H1 (cell line): ENCODE measurements around the gene ZNF587B. TPM values are rescaled to one million over a fixed set of nuclear protein-coding genes. Genes with fewer than 3 reads are reported as not detected.

Experiments used
- CTCF ChIA-PET: fragments of 300-600 bp; sonication (Branson Sonifier 250); formaldehyde crosslinking; loops from one replicate; lab custom pipeline; 2021; ENCODE audit not compliant: partially characterized antibody; lab: Charles Lee
- POLR2A ChIA-PET: fragments of 300-600 bp; sonication (Branson Sonifier 250); formaldehyde crosslinking; loops from one replicate; lab custom pipeline; 2021; ENCODE audit warnings: inconsistent platforms; ENCODE audit not compliant: partially characterized antibody; lab: Charles Lee
- DNase-seq, 2 experiments: peaks; one replicate each; pipeline versions ENCODE4 v3.0.0 to v3.0.0-alpha.2; 2010 to 2022; ENCODE audit warnings: low spot score in 2 of 2, low read depth in 1 of 2, mixed read lengths in 1 of 2
- FAIRE-seq: peaks from 2 replicates; lab custom pipeline; 2011; peaks lifted over from hg19 to GRCh38; lab: Jason Lieb, UNC
- H2AFZ ChIP-seq: 2 replicates; pipeline ENCODE4 v1.8.1; 2012; ENCODE audit warnings: low read length, inconsistent platforms
- H2AK5ac ChIP-seq: 2 replicates; pipeline ENCODE4 v1.6.1; 2013; ENCODE audit warnings: low read depth, low read length
- H2BK120ac ChIP-seq: replicated peaks from 2 replicates; pipeline ENCODE3; 2013; ENCODE audit warnings: low read depth, low read length, inconsistent platforms
- H2BK12ac ChIP-seq: 2 replicates; pipeline ENCODE4 v1.6.1; 2013; ENCODE audit warnings: low read depth, low read length
- H2BK15ac ChIP-seq: 2 replicates; pipeline ENCODE4 v1.6.1; 2013; ENCODE audit warnings: low read length
- H2BK20ac ChIP-seq: 2 replicates; pipeline ENCODE4 v1.6.1; 2013; ENCODE audit warnings: low read length
- H2BK5ac ChIP-seq: 2 replicates; pipeline ENCODE4 v1.6.1; 2013; ENCODE audit warnings: low read depth, low read length
- H3K14ac ChIP-seq: 2 replicates; pipeline ENCODE4 v1.6.1; 2013; ENCODE audit warnings: inconsistent platforms; ENCODE audit not compliant: insufficient read length
- H3K18ac ChIP-seq: 2 replicates; pipeline ENCODE4 v1.6.1; 2013; ENCODE audit warnings: low read length; ENCODE audit errors: extremely low read depth
- H3K23ac ChIP-seq: 2 replicates; pipeline ENCODE4 v1.6.1; 2013; ENCODE audit warnings: inconsistent platforms; ENCODE audit not compliant: insufficient read length
- H3K23me2 ChIP-seq: 2 replicates; pipeline ENCODE4 v1.6.1; 2013; ENCODE audit warnings: low read depth, low read length
- H3K27ac ChIP-seq: 2 replicates; pipeline ENCODE4 v1.6.1; 2011; ENCODE audit warnings: low read depth, low read length, inconsistent platforms
- H3K27me3 ChIP-seq, 4 experiments: replicated peaks in 1 of 4; 1 replicate in 1 of 4; 2 replicates in 3 of 4; pipeline versions ENCODE4 v1.6.1 to v1.8.1; 2011 to 2013; ENCODE audit warnings: low read length in 3 of 4, mild to moderate bottlenecking in 3 of 4, inconsistent platforms in 2 of 4, mixed read lengths in 2 of 4, moderate library complexity in 1 of 4; ENCODE audit not compliant: control insufficient read depth in 3 of 4, insufficient read depth in 3 of 4; ENCODE audit errors: extremely low read depth in 1 of 4
- H3K36me3 ChIP-seq, 4 experiments: 2 replicates each; pipeline versions ENCODE4 v1.6.1 to v1.8.1; 2011 to 2013; ENCODE audit warnings: mild to moderate bottlenecking in 4 of 4, low read length in 3 of 4, moderate library complexity in 2 of 4, control low read depth in 1 of 4, inconsistent platforms in 1 of 4; ENCODE audit not compliant: insufficient read depth in 4 of 4, control insufficient read depth in 2 of 4
- H3K4ac ChIP-seq: replicated peaks from 2 replicates; pipeline ENCODE3; 2013; ENCODE audit warnings: low read length, low read depth, mixed read lengths, inconsistent platforms; ENCODE audit not compliant: insufficient read length
- H3K4me1 ChIP-seq, 4 experiments: replicated peaks in 1 of 4; 1 replicate in 1 of 4; 2 replicates in 3 of 4; pipeline versions ENCODE4 v1.6.1 to v1.8.1; 2011 to 2013; ENCODE audit warnings: low read length in 3 of 4, inconsistent platforms in 2 of 4, mixed read lengths in 1 of 4; ENCODE audit not compliant: insufficient read depth in 4 of 4, control insufficient read depth in 3 of 4
- H3K4me2 ChIP-seq, 2 experiments: 2 replicates each; pipeline versions ENCODE4 v1.6.1 to v1.8.1; 2011 to 2013; ENCODE audit warnings: low read depth in 2 of 2, low read length in 2 of 2, control low read depth in 1 of 2, inconsistent platforms in 1 of 2, mild to moderate bottlenecking in 1 of 2; ENCODE audit not compliant: insufficient read depth in 1 of 2
- H3K4me3 ChIP-seq, 4 experiments: fragments of 200-600, 300-600 bp in 1 of 4; sonication (generic), shearing (Covaris generic), sonication (Bioruptor Twin) in 1 of 4; 2 replicates each; pipeline versions ENCODE4 v1.5.1 to v1.8.1; 2011 to 2016; ENCODE audit warnings: low read length in 4 of 4, low read depth in 3 of 4, control low read depth in 2 of 4, inconsistent platforms in 2 of 4, mild to moderate bottlenecking in 2 of 4, mixed read lengths in 1 of 4, moderate library complexity in 1 of 4; ENCODE audit not compliant: insufficient read depth in 2 of 4; ENCODE audit errors: extremely low read depth in 1 of 4
- H3K56ac ChIP-seq: replicated peaks from 2 replicates; pipeline ENCODE3; 2013; ENCODE audit warnings: low read depth, mild to moderate bottlenecking, mixed read lengths, low read length, inconsistent platforms; ENCODE audit not compliant: insufficient read length
- H3K79me1 ChIP-seq: 2 replicates; pipeline ENCODE4 v1.6.1; 2013; ENCODE audit warnings: low read depth, low read length, control low read depth
- H3K79me2 ChIP-seq, 2 experiments: 2 replicates each; pipeline versions ENCODE4 v1.6.1 to v1.8.1; 2012 to 2013; ENCODE audit warnings: low read length in 2 of 2, mild to moderate bottlenecking in 2 of 2, inconsistent platforms in 1 of 2; ENCODE audit not compliant: insufficient read depth in 2 of 2, control insufficient read depth in 1 of 2
- H3K9ac ChIP-seq, 4 experiments: replicated peaks in 1 of 4; 1 replicate in 1 of 4; 2 replicates in 3 of 4; pipeline versions ENCODE4 v1.6.1 to v1.8.1; 2011 to 2013; ENCODE audit warnings: low read depth in 3 of 4, low read length in 3 of 4, control low read depth in 2 of 4, mild to moderate bottlenecking in 2 of 4, moderate library complexity in 2 of 4, inconsistent platforms in 1 of 4; ENCODE audit errors: extremely low read depth in 1 of 4
- H3K9me3 ChIP-seq, 2 experiments: 2 replicates each; pipeline versions ENCODE4 v1.6.1 to v1.8.1; 2012 to 2013; ENCODE audit warnings: mild to moderate bottlenecking in 2 of 2, moderate library complexity in 2 of 2, control low read depth in 1 of 2, inconsistent platforms in 1 of 2, low read depth in 1 of 2, low read length in 1 of 2, mixed read lengths in 1 of 2; ENCODE audit not compliant: insufficient read depth in 2 of 2
- H4K20me1 ChIP-seq, 2 experiments: replicated peaks in 1 of 2; 2 replicates each; pipeline versions ENCODE3 to v1.8.1; 2011 to 2013; ENCODE audit warnings: inconsistent platforms in 2 of 2, low read length in 2 of 2, mild to moderate bottlenecking in 1 of 2; ENCODE audit not compliant: insufficient read depth in 2 of 2, control insufficient read depth in 1 of 2
- H4K5ac ChIP-seq: 2 replicates; pipeline ENCODE4 v1.6.1; 2013; ENCODE audit warnings: low read length, low read depth, mixed read lengths, inconsistent platforms; ENCODE audit not compliant: insufficient read length
- H4K8ac ChIP-seq: 2 replicates; pipeline ENCODE4 v1.8.0; 2013; ENCODE audit warnings: mild to moderate bottlenecking, moderate library complexity, low read length, inconsistent platforms; ENCODE audit not compliant: insufficient read depth; ENCODE audit errors: extremely low read depth
- H4K91ac ChIP-seq: replicated peaks from 2 replicates; pipeline ENCODE3; 2013; ENCODE audit warnings: low read length, mixed read lengths, inconsistent platforms; ENCODE audit not compliant: insufficient read length
- ATF3 ChIP-seq: IDR thresholded peaks from 2 replicates; pipeline ENCODE4 v1.6.1; 2011; ENCODE audit warnings: low read depth, mild to moderate bottlenecking, low read length; ENCODE audit not compliant: insufficient read depth
- CBX5 ChIP-seq: fragments of 300-800, 300-1000 bp; sonication (generic); IDR thresholded peaks from 2 replicates; pipeline ENCODE4 v1.7.1; 2016; ENCODE audit warnings: antibody characterized with exemption, low read length, low read depth
- CHD2 ChIP-seq: IDR thresholded peaks from 2 replicates; pipeline ENCODE4 v1.6.1; 2012; ENCODE audit warnings: low read length, improper control_type of control experiment
- CTBP2 ChIP-seq: IDR thresholded peaks from 2 replicates; pipeline ENCODE4 v1.7.0; 2011; ENCODE audit warnings: borderline replicate concordance, mild to moderate bottlenecking, moderate library complexity, mixed read lengths, low read length; ENCODE audit not compliant: insufficient read depth, insufficient read length
- EZH2 ChIP-seq: fragments of 200-600 bp; sonication (generic); IDR thresholded peaks from 2 replicates; pipeline ENCODE4 v1.7.1; 2012; ENCODE audit warnings: low read depth, mild to moderate bottlenecking, moderate library complexity, low read length, inconsistent platforms; ENCODE audit not compliant: severe bottlenecking
- GTF2F1 ChIP-seq: IDR thresholded peaks from 2 replicates; pipeline ENCODE4 v1.6.1; 2012; ENCODE audit warnings: low read depth, low read length, improper control_type of control experiment, borderline replicate concordance
- JUN ChIP-seq: IDR thresholded peaks from 2 replicates; pipeline ENCODE4 v1.6.1; 2011; ENCODE audit warnings: low read depth, mild to moderate bottlenecking, improper control_type of control experiment, low read length
- SIN3A ChIP-seq, 2 experiments: IDR thresholded peaks in 1 of 2; conservative IDR thresholded peaks in 1 of 2; 2 replicates each; pipeline ENCODE4 v1.6.1; 2011 to 2012; ENCODE audit warnings: low read length in 2 of 2, improper control_type of control experiment in 1 of 2, low read depth in 1 of 2, mild to moderate bottlenecking in 1 of 2
- TAF1 ChIP-seq: IDR thresholded peaks from 2 replicates; pipeline ENCODE4 v1.6.1; 2011; ENCODE audit warnings: mild to moderate bottlenecking, low read depth, low read length
- YY1 ChIP-seq: IDR thresholded peaks from 2 replicates; pipeline ENCODE4 v1.6.1; 2011; ENCODE audit warnings: low read depth, mild to moderate bottlenecking, low read length
- WGBS, 2 experiments: shearing (Covaris generic) in 1 of 2; methylation state at CpG; one replicate each; pipeline versions ENCODE4 v1.1.6 to v1.1.7; 2013 to 2015; ENCODE audit warnings: low lambda C conversion rate in 2 of 2, mixed read lengths in 2 of 2, inconsistent platforms in 1 of 2, low coverage in 1 of 2, missing lambda C conversion rate in 1 of 2; ENCODE audit not compliant: insufficient replicate concordance in 2 of 2, insufficient coverage in 1 of 2, insufficient read length in 1 of 2; ENCODE audit errors: extremely low coverage in 1 of 2, missing lambda C conversion rate in 1 of 2; 5-methylcytosine and 5-hydroxymethylcytosine counted together
- polyA plus RNA-seq, 7 experiments: library from polyadenylated mRNA; depleted of rRNA in 3 of 7; stranded (reverse) in 5 of 7; unstranded in 2 of 7; fragments of >200 nt in 5 of 7; fragments of 200-250 nt in 2 of 7; gene quantifications; 1 replicate in 5 of 7; 2 replicates in 1 of 7; 4 replicates in 1 of 7; pipeline versions ENCODE4 v1.2.1 to v1.2.3, GENCODE V29; 2011 to 2013; ENCODE audit warnings: missing spikeins in 2 of 7, mixed read lengths in 2 of 7
- total RNA-seq: library from RNA; stranded (reverse); fragmentation: NEBNext Ultra II Directional; extraction: Animal tissue kit (Norgen Biotek cat#: 25700); gene quantifications from 2 replicates; pipeline ENCODE4 v1.2.1, GENCODE V29; 2021

The ZNF587B gene
- total and polyA plus RNA-seq, 2 of the 8 experiments (the other 6 are each of a cell fraction or from before 2014, with no cell fraction given): 13.8 to 60.1 TPM

GRCh38 chr19:57803594-57804325 is 26.3 kb upstream of the ZNF587B start:
- Histone ChIP-seq H4K8ac (peak overlapping the region; percentile 72), H3K23me2 (peaks cover 10% of the 10 kb centered on the region; the same call in 1 of the 2 replicates), H4K5ac (peak overlapping the region; percentile 91), H3K14ac (no peak overlapping the region), H3K4me1 (peaks cover 7 to 23% (median 14%) of the 10 kb centered on the region in 4 experiments), H3K9me3 (no peaks in the 10 kb centered on the region), H4K20me1 (peaks cover 0 to 2% of the 10 kb centered on the region in 2 experiments), H3K36me3 (peaks cover 0 to 15% (median 9%) of the 10 kb centered on the region in 4 experiments; a peak in 5 of 8 replicates), H2BK20ac (no peak overlapping the region), H3K4ac (no peak overlapping the region), H3K23ac (no peak overlapping the region), H3K27ac (peak overlapping the region; percentile 93), H3K9ac (peak overlapping the region; percentile 72 to 95 (median 80)), H3K4me3 (peak overlapping the region; percentile 49 to 90 (median 74)), H3K79me1 (no peaks in the 10 kb centered on the region), H2BK5ac (peak overlapping the region; percentile 94), H3K79me2 (peaks cover 0 to 2% of the 10 kb centered on the region in 2 experiments; a peak in 1 of 4 replicates), H2BK120ac (no peak overlapping the region), H4K91ac (peak overlapping the region; percentile 22), H2BK12ac (peak overlapping the region; percentile 90; the same call in 1 of the 2 replicates), H3K27me3 (no peaks in the 10 kb centered on the region), H3K56ac (peak overlapping the region; percentile 77), H3K18ac (peak overlapping the region; percentile 93), H2AK5ac (peak overlapping the region; percentile 65; the same call in 1 of the 2 replicates), H2BK15ac (no peak overlapping the region; the same call in 1 of the 2 replicates), H3K4me2 (peak overlapping the region; percentile 69 to 99), H2AFZ (no peak overlapping the region)
- DNase-seq: peak in 1 of 2 experiments; percentile 78
- ChIA-PET POLR2A (interaction anchor here (0.6 to 4.8 kb wide), 14 partner anchors 8 to 524 kb away, joined by 3 to 36 read pairs (median 6); partner anchors contain the start of genes ZNF460, ZNF552, ZNF586 and ZNF776), CTCF (interaction anchor here (0.5 to 0.8 kb wide), 2 partner anchors 26 to 41 kb away, joined by 3 to 4 read pairs; partner anchors contain the start of gene ZNF587B)
- FAIRE-seq: peak; percentile 81
- 4% methylated on average over 14 of the region's 19 CpGs; no CpG with 5 or more reads in 1 of the 2 experiments for WGBS, 2 experiments
- TF ChIP-seq JUN (no peak), CTBP2 (no peak), SIN3A (conservative IDR thresholded peaks at IDR 0.05 in 1 of 2, IDR thresholded peaks at IDR 0.05 in 1 of 2; ENCODE audit: low read depth in 1 of 2, low read length in 2 of 2) (no peak), GTF2F1 (no peak), CBX5 (no peak), EZH2 (no peak), CHD2 (no peak), TAF1 (peak; percentile 77), YY1 (no peak), ATF3 (no peak)
